GM20431 (cell line): ENCODE data around the gene RAD9A.

ENCODE experiments used
- in situ Hi-C: fragments of 300-500 bp; cut with MseI, MboI; formaldehyde crosslinking; loops from one replicate; pipeline ENCODE4 v1.15.0; 2020; ENCODE audit warnings: low sequenced_read_pairs; ENCODE audit not compliant: unreplicated experiment

The RAD9A gene

GRCh38 chr11:67356864-67357561, 34.8 kb upstream of the RAD9A start:
- in situ Hi-C loops = no loop called here

DNA sequence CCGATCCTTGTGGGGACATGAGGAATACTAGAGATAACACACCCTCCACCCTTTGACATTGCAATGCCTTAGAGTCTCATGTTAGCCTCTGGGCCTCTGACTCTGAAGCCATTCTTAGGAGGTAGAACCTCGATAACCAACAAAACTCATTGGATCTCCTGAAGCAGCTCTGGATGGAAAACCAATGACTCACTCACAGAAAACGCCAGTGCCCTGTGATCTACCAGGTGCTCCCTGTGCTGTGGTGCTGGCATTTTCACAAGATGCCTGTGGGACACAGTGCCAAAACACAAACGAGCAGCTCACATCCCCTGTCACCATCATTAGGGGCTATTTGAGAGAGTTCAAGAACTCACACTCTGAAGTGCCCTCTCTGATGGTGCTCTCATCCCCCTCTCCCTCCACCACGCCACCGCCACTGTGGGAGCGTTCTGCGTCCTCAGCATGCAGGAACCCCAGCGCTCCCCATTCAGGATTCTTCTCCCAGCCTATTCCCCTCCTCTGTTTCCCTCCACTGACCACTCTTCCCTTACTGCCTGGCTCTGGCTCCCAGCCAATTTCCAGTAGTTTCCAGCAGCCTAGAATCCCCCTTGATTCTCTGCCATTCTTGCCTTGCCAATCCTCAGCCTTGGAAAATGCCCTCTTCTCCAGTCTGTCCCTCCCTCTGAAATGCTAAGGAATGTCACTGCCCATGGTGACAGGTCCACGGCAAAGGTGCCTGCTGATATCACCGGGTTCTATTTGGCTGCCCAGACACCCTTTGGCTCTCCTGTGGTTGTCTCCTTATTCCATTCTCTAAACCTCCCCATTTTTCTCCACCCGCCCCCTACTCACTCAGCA, 33.7 kb upstream of the RAD9A start:
- in situ Hi-C loops = no loop called here

DNA sequence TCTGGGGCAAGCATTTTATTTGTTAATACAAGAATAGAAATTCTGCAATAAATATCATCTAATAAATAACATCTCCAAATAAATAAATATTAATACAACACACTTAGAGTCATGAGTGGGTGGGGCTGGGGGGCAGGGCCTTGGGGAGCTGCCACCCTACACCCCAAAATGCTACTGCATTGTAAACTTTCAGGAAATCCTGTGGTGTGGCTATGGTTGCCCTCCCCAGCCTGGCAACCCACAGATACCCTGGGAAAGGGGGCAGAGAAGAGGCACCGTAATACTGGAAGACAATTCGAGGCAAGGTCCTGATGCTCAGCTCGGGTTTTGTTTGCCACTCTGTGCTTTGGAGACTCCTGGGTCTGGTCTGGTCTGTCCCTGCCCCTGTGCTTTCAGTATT, 27.6 kb upstream of the RAD9A start:
- in situ Hi-C loops = no loop called here

DNA sequence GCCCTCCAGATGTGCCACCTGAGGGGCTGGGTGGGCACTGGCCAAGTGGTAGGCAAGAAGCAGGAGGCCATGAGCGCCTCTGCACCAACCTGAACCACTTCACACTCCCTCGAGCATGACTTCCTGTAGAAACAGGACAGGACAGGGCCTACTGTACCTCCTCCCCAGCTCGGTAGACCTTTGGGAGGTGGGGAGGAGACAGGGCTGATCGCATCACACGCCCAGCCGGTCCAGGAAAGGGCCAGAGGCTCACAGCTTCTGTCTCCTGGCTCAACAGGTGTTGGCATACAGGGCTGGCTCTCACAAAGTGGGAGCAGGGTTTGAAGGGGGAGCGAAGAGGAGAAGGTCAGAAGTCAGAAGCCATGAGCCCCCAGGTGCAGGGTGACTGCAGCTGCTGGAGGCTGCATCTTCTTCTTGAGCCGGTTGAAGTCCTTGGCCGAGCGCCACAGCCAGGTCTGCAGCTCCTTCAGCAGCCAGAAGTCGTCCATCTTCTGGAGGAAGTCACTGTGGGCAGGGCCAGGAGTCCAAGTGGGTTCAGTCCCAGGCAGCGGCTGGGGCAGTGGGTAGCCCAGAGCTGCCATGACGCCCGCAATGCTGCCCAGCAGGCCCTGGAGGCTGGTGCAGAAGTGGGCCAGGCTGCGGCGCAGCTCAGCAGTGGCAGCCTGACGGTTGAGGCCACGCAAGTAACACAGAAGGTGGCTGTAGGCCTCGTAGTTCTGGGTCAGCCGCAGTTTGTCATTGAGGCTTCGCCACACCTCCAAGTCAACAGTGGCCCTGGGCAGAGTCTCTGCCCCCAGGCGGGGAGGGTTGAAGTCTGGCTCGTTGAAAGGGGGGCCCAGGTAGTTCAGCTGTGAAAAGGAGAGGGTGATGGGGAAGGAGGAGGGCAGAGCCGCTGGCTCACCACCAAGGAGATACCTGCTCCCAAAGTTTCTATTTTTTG, 26.7 kb upstream of the RAD9A start:
- in situ Hi-C loops = no loop called here

GRCh38 chr11:67365736-67366444, 25.9 kb upstream of the RAD9A start:
- in situ Hi-C loops = no loop called here

GRCh38 chr11:67366546-67366945, 25.2 kb upstream of the RAD9A start:
- in situ Hi-C loops = no loop called here

GRCh38 chr11:67366961-67367760, 24.6 kb upstream of the RAD9A start:
- in situ Hi-C loops = no loop called here

GRCh38 chr11:67367761-67368227, 24.0 kb upstream of the RAD9A start:
- in situ Hi-C loops = no loop called here

DNA sequence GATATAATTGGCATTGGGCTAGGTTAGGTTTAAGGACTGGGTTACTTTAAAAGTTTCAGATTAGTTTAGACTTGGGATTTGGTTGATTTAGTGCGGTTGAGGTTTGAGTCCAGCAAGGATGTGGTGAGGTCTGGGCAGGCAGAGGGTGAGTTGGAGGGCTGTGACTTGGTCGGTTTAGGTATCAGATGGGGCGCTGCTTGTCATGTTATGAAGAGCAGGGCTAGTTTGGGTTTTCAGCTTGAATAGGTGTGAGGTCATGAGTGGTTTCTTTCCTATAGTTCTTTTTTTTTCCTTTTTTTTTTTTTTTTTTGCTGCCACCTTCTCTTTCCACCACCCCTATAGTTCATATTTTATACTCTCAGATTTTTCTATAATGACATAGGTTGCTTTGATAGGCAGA, 23.2 kb upstream of the RAD9A start:
- in situ Hi-C loops = no loop called here

DNA sequence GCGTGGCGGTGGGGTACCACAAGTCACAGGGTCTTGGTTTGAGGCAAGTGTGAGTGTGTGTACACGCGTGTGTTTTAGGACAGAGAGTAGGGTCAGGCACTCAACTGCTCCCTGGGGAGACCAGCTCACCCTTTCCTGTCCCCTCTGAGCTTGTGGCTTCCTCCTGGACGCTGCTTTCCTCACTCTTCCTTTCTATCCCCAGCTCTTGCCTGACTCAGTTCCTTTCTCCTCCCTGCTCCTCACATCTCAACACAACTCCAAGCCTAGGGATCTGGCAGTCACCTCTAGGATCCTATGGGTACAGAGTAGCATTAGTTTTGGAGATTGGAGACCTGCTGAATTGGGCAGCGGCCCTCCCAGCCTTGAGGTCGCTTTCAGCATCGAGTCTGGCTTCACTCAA, 22.5 kb upstream of the RAD9A start:
- in situ Hi-C loops = no loop called here

DNA sequence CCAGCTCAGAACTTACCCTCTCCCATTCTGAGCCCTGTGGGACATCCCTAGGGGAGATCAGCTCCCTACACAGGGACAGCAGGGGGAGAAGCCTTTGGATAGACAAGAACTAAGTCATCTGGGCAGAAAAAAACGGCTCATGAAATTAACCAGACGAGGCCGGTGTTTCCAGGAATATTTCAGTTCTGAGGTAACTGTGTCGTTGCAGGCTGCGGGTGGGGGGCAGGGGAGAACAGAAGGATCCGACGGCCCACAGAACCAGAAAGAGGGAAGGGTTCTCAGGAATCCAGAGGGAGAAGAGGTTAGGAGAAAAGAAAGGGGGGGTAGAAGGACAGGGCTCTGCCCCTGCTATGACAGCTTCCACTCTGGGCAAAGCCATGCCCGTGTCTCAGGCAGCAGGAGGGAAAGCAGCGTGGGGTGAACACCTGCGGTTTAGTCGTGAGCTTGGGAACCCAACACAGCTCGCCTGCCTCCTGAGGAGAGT, 21.9 kb upstream of the RAD9A start:
- in situ Hi-C loops = no loop called here

DNA sequence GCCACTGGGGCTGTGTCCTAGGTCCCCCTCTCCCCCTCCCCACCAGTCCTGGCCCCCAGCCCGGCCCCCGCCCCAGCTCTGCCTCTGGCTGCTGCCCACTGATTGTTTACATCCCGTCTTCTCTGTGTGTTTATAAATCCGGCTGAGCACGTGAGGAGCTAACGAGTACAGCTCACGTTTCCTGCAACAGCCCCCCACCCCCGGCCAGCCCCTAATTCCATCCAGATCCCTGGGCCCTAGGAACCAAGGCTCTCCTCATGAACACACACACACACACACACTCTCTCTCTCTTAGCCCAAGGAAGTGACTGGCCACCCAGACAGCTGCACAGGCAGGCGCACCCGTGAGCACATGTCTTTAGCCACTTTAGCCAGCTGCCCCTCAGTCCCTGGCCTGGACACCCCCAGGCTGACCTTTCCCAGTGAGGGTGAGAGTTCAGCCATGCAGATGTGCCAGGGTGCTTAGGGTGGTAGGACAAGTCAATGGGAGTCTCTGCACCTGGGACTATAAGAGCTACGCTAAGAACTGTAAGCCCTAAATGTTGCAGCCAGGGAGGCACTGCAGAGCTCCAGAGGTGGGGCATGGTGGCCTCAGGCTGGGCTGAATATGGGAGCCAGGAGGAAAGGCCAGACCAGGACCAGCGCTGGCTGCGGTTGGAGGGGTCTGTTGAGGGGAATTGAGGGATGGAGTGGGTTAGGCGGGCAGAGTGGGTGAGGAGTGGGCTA, 21.3 kb upstream of the RAD9A start:
- in situ Hi-C loops = no loop called here

DNA sequence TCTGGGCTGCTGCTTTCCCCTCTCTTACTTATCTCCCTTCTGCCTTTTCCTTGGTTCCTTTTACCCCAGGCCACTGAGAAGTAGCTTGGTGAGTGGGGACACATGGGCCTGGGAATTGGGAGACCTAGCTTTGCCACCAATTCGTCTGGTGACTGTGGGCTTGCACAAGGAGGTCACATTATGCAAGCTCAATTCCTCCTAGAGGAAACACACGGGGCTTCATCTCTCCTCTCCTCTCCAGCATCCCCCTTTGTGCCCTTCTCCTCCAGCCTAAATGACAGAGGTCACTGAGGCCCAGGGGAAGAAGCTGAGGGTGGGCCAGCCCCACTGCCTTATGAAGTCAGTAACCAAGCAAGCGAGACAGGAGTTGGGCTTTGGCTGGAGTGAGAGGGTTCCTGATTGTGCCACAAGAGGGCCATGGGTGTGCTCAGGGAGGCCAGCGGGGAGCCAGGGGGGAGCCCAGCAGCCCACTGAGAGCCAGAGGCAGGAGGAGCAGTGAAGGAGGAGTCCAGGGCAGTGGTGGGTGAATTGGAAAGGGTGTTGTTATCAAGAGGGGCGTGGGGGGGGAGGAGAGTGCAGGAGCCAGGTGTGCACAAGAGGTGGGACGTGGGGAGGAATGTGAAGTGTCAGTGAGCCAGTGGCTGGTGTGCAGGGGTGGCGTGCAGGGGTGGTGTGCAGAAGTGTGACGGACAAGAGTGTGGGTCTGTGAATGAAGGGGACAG, 20.4 kb upstream of the RAD9A start:
- in situ Hi-C loops = no loop called here

DNA sequence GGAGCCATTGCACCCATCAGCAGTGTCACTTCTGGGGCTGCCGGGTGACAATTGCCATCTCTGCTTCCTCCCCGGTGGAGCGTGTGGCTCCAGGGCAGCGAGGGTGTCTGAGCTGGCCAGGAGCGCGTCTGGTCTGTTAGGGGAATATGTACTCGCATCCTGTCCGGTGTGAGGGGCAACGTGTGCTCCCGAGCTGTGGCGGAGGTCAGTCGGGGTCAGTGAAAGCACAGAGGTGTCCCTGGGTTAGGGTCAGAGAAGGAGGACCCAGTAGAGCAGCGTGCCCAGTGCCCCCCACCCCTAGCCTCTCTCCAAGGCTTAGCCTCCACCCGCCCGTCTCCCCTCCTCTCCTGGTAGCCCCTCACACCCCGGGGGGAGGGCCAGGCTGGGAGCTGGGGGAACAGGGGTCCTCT, 19.9 kb upstream of the RAD9A start:
- in situ Hi-C loops = no loop called here

DNA sequence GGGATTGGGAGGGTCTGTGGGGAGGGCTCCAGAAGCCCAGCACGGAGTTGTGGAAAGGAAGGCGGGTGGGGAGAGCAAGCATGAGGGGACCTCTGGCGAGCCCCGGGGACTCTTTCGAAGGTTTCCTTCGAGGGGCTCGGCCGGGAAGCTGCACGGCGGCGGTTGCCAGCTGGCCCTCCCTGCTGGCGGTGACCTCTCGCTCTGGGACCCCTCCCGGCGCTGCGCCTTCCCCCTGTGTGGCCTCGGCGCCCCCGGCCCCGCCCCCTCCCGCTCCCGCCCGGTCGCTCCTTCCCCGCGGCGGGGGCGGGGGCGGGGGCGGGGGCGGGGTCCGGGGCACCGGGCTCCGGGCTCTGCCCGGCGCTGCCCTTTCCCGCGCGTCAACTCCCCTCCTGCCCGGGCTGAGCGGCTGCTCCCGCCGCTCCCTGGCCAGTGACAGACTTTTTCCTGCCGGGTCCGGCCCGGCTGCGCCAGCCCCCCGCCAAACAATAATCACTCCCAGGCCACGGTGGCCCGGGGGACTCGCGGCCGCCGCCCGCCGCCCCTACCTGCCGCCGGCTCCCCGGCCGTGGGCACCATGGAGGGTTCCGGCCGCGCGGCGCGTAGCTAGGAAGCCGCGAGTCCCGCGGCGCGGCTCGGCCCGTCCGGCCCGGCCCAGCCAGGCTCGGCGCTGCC, 19.3 kb upstream of the RAD9A start:
- in situ Hi-C loops = no loop called here

DNA sequence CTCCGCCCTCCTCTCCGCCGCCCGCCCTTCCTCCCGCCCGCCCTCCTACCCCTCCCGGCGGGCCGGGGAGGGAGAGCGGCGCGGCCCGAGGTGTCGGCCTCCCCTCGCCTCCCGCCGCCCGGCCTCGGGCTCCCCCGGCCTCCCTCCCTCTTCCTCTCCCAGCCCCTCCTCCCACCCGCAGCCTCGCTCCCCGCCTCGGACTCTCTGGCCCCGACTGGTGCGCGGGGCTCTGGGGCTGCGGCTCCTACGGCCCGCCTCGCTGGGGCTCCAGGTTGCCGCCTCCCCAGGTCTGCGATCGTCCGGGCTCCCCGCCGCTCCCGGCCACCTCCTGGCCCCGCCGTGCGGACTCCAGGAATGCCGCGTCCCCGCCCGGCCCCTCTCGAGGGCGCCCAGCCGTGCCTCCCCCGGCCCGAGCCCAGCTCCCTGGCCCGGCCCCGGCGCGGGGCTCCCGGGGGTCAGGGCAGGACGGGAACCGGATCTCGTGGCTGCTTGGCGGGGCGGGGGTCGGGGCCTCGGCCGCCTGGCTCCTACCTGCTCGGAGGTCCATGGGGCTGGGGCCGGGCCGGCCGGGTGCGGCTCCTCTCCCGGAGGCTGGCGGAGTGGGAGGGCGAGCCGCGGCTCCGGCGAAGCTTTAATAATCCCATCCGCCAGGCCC, 18.7 kb upstream of the RAD9A start, which contains the start of gene CLCF1:
Gene CLCF1 (minus strand): TSS at position 606 of the 655 bp plus-strand sequence. CDS start 59 bp downstream, at position 547.
- in situ Hi-C loops = no loop called here
